Measurements from ENCODE around the gene NTF4. TPM values are rescaled to one million over a fixed set of nuclear protein-coding genes. Genes with fewer than 3 reads are reported as not detected.

NTF4 gene, protein sequence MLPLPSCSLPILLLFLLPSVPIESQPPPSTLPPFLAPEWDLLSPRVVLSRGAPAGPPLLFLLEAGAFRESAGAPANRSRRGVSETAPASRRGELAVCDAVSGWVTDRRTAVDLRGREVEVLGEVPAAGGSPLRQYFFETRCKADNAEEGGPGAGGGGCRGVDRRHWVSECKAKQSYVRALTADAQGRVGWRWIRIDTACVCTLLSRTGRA
- not detected in 2 replicates for total RNA-seq (2014; rRNA removed; shearing (Covaris generic))

DNA sequence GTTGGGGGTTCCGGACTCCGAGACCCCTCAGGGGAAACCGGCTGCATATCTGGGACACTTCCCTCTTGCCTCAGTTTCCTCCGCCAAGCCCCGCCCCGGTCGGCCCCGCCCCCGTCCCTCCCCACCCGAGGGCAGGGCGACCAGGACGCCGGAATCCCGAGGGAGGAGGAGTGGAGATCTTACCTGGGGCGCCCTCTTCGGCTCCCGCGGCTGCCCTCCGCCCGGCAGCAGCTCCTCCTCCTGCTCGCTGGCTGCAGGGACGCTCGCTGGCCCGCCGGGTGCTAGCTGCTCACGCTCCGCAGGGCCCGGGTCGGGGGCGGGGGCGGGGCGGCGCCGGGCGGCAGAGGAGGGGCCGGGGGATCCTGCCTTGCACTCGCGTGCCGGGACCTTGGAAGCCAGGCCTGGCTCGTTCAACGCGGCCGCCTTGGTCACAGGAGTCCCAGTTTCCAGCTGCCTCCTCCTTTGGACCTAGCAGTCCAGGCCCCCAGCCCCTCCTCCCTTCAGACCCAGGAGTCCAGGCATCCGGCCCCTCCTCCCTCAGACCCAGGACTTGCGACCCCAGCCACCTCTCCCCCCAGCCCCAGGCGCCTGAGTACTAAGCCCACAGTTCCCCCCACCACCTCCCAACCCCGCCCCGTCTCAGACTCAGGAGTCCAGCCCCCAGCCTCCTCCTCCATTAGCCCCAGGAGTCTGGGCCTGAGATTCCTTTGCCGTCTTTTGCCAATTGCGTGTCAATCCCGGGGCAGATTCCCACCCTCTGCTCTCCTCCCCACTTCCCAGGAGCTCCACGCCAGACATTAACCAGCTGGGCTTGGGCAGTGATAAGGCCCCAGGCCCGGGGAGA is at the start of gene NTF4:
Gene NTF4 (minus strand): TSS at position 51 of the 844 bp plus-strand sequence. CDS start 2,821 bp downstream, outside the sequence.
- no peak for DNase-seq (ENCODE audit: low spot score)

DNA sequence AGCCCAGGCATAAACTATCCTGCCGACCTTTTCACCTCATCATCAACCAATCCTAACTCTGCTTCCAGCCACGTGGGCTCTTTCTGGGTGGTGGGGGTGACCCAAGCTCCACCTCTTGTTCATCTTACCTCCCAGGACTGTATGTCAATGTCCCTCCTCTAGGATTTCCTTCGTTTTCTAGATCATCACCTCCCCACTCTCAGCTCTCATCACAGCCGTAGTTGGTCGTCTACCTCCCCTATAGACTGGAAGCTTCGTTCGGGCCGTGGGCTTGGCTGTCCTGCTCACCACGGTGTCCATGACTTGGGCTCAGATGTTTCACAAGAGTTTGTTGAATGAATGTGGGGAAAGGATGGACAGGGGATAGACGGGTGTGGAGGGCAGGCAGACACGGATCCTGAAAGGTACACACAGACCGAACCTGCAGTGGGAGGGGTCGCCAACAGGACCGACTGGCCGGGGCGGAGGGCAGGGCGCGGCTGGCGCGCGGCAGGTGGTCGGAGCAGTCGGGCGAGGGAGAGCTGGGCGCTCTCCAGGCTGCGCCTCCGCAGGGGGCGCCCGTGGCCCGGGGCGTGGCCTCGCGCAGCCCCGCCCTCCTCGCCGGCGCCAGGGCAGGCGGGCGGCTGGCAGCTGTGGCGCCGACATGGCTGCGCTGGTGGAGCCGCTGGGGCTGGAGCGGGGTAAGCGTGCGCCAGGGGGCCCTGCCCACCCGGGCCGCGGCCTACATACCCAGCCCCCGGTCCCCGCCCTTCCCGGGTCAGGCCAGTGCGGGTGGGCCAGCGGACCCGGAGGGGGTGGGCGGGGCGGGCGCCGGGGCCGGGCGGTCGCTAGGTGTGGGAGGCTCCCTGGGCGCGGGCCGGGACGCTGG is 49.4 kb upstream of the NTF4 start, which contains the start of gene LIN7B:
Gene LIN7B (plus strand): TSS at position 609 of the 868 bp plus-strand sequence. CDS start 35 bp downstream, at position 644.
- peak; percentile 29 for DNase-seq (ENCODE audit: low spot score)

DNA sequence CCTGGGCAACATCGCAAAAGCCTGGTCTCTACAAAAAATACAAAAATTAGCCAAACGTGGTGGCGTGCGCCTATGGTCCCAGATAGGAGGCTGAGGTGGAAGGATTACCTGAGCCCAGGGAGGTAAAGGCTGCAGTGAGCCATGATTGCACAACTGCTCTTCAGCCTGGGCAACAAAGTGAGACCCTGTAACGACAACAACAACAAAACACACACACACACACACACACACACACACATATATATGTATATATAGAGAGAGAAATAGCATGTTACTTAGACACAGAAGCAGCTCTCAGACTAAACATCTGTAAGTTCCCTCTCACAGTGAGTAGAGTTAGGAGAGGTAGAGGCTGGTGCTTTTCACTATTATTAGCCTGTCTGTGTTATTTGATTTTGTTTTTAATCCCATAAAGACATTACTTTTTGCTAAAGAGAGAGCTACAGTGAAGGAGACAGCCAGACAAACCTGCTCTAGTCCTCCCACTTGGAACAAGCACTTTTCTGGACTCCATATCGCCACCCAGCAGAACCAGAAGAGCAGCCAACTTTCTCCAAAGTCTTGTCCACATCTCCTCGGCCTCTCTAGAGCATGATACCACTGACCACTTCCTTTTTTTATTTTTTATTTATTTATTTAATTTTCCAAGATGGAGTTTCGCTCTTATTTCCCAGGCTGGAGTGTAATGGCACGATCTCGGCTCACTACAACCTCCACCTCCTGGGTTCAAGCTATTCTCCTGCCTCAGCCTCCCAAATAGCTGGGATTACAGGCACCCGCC is 46.8 kb upstream of the NTF4 start:
- no peak for DNase-seq (ENCODE audit: low spot score)

DNA sequence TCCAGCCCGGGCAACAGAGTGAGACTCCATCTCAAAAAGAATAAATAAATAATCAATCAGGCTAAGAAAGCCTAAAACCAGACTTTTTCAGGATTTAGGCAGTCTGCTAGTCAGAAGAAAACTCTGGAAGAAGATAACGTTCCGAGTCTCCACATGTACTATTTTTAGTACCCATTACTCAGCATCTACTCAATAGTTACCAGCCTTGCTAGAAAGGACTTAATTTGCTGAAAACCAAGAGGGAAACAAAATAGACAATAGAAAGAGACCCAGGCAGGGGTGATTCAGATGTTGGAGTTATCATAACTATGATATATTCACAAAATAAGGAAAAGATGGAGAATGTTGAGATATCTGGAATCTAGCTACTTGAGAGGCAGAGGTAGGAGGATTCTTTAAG is 45.9 kb upstream of the NTF4 start:
- no peak for DNase-seq (ENCODE audit: low spot score)

DNA sequence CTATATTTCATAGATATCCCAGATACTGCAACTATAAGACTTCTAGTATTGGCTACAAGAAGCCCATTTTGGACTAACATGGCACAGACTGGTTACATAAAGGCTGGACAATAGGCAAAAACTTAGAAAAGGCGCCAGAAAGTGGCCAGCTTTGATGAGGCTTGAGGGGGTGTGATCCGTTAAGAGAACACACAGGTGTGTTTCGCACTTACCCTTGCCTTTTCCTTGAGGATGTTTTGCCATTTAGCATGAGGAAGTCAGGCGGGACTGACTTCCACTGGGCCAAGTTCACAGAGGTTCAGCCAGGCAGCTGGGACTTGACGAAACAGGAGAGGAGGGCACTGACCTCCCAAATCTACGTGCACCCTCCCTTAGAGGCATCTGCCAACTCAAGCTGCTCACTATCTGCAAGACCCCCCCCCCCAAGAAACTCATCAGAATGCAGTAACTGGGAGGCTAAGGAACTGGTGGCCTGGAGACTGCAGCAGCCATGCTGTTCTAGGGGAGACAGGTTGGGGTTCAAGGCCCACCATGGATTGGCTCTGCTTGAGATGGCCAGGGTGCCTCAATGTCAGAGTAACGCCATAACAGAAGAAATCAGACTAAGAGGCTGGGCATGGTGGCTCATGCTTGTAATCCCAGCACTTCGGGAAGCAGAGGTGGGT is 45.1 kb upstream of the NTF4 start:
- no peak for DNase-seq (ENCODE audit: low spot score)

DNA sequence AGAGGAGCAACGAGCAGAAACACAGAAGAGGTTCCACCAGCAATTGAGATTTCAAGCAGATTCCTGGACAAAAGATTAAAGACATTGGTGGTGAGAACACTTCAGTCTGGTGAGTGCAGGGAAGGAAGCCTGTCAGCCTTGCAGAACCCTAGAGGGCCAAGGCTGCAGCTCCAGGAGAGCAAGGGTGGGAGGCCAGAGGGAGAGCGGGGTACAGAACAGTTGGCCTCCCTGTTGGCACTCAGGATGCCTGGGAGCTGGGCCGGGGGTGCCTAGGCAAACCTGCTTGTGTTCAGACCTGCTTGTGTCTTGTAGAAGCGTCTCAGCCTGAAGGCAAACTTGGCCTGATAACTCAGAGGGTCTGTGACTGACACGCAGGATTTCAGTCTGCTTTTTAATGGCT is 44.4 kb upstream of the NTF4 start:
- DNase-seq (ENCODE audit: low spot score) = no peak

DNA sequence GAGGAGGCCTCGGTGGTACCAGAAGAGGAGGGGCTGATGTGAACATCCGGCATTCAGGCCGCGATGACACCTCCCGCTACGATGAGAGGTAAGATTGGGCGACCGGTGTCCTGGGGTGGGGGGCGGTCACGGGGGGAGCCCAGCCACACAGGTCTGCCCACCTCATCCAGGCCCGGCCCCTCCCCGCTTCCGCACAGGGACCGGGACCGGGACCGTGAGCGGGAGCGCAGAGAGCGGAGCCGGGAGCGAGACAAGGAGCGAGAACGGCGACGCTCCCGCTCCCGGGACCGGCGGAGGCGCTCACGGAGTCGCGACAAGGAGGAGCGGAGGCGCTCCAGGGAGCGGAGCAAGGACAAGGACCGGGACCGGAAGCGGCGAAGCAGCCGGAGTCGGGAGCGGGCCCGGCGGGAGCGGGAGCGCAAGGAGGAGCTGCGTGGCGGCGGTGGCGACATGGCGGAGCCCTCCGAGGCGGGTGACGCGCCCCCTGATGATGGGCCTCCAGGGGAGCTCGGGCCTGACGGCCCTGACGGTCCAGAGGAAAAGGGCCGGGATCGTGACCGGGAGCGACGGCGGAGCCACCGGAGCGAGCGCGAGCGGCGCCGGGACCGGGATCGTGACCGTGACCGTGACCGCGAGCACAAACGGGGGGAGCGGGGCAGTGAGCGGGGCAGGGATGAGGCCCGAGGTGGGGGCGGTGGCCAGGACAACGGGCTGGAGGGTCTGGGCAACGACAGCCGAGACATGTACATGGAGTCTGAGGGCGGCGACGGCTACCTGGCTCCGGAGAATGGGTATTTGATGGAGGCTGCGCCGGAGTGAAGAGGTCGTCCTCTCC is 43.2 kb upstream of the NTF4 start:
- DNase-seq (ENCODE audit: low spot score) = no peak

DNA sequence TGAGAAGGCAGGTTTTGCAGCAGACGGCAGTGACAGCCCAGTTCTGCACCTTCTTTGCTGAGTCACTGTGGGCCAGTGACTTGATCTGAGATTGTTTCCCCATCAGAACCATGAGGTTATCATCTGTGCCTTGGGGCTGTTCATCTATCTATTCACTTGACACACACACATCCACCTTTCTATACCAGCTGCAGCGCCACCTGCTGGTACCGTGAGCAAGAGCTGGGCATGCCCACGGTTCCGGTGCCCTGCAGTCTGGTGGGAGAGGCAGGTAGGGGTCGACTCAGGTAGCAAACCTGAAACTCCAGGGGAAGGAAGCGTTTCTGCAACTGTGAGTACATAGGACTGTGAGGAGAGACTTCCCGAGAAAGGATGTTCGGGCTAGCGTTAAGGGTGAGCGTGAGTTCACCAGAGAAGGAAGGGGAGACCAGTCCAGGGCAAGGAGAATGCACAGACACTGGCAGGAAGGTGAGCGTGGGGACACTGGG is 42.1 kb upstream of the NTF4 start:
- peak; percentile 38 for DNase-seq (ENCODE audit: low spot score)

DNA sequence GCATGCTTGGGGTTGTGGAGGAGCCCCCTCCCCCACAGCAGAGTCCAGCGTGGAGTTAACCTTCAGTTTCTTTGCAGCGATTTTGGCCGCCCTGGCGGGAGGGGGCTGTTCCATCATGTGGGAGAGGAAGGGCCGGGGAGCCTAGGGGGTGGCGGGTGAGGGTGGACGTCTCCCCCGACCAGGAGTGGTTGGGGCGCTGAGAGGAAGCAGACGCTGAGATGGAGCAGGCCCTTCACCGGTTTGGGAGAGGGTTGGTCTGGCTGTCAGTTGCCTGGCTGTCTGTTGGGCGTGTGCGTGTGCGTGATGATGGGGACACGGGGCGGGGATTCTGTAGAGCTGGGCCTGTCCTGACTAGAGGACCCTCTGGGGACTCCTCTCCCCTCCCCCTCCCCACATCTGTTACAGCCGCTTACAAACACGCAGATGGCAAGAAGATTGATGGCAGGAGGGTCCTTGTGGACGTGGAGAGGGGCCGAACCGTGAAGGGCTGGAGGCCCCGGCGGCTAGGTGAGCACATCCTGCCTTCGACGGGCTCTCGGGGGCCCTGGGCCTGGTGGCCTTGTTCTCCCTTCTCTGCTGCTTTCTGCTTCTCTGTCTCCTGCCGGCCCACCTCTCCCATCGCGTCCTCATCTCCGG is 39.7 kb upstream of the NTF4 start:
- no peak for DNase-seq (ENCODE audit: low spot score)

DNA sequence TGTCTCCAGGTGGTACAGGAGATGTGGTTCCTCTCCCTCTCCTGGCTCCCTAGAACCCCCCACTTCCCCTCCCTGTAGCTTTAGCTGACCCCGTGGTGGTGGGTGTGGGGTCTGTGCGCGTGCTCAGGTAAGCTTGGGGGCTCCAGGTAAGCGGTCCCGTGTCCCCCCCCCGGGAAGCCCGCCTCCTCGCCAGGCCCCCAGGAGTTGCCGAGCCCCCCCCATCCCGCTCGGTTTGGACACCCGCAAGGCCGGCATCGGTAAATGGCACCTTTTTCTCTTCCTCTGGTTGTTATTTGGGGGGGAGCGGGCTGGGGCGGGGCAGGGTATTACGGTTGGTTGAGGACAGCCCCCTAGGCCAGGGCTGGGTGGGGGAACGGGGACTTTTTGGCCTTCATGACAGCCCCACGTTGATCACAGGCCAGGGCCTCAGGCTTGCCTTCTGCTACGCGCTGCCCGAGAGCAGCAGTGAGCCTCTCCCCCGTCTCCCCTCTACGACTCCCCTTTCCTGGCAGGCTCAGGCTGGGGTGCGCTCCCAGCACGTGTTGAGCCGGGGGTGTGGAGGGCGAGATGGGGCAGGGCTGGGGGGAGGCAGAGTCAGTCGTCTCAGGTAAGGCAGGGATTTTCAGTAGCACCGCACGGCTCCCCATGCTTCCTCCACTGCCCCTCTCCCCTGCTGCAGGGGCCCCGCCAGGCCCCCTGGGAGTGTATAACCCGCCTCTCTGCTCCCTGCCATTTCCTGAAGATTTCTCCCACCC is 38.9 kb upstream of the NTF4 start:
- no peak for DNase-seq (ENCODE audit: low spot score)

DNA sequence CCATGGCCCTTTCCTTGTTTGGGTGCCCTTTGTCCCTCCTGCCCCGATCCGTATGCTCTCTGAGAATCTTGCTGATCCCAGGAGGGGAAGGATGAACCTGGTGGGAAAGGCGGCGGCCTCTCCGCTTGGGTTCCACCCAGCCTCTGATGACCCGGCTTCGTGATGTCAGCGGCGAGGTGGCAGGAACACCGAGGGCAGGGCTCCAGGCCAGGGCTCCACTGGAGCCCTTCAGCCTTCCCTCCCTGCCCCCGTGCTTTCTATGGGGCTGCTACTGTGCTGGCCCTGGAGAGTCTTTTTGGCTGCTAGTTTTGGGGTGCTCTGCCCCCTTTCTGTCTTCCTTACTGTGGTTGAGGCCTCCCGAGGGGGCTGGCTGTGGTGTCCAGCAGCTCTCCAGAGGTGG is 37.7 kb upstream of the NTF4 start:
- DNase-seq (ENCODE audit: low spot score) = no peak

DNA sequence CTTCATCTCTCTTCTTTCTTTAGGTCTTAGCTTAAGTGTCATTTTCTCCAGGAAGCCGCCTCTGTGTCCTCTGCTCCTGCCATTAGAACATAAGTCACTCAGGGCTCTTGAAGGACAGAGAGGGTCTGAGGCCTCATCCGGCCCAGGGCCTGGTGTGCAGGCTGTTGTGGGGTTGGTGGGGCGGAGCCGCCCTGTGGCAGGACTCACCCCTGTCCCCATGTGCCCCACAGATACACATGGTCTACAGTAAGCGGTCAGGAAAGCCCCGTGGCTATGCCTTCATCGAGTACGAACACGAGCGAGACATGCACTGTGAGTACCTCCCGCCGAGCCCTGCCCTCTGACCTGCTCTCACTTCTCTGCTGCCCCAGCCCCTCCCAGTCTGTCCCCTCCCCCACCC is 36.5 kb upstream of the NTF4 start:
- DNase-seq (ENCODE audit: low spot score) = no peak

DNA sequence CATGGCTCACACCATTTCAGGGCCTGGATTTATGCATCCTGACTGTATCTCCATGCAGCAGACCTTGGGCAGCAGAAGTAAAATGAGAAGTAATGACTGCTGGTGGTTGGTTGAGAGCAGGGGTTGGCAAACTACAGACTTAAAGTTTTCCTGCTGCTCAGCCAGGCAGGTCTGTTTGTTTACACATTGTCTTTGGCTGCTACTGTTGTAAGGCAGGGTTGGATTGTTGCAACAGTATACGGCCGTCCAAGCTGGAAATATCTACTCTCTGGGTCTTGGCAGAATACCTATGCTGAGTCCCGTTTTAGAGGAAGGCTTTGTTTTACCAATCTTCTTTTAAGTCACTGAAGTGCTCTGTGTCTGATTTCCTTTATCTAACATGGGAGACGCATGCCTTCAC is 34.2 kb upstream of the NTF4 start:
- DNase-seq (ENCODE audit: low spot score) = no peak

DNA sequence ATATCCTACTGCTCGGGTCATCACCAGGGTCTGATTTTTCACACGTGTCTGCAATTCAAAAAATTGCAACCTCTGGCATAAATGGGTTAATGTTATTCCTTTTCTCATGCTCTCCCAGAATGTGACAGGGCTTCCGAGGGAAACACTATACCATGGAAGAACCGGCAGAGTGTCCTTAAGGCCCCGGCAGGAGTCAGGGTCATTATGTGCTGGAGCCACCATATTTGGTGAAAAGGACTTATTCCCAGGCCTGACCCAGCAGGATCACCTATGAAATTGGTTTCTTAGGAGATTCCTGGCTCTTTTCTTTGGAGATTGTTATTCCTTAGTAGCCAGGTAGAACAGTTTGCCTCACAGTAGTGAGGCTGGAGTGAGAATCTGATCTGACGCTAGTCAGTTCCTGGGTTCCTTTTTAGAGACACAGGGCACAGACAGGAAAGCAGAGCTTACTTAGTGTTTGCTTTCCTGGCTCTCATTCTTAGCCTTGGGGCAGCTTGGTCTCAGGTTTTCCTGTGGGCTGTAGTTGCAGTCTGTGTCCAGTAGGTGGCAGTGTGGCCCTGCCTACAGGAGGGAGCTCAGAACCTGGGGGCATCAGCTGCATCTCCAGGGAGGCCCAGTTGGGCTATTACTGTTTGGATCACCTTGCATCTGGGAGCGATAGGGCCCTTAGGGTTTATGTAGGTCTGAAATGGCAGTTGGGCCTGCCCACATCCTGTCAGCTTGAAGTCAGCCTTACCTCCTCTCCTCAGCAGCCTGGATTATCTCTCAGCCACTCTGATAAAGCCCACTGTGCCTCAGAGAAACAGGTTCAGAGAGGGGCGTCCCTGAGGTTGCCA is 33.1 kb upstream of the NTF4 start:
- peak; percentile 50 for DNase-seq (ENCODE audit: low spot score)

DNA sequence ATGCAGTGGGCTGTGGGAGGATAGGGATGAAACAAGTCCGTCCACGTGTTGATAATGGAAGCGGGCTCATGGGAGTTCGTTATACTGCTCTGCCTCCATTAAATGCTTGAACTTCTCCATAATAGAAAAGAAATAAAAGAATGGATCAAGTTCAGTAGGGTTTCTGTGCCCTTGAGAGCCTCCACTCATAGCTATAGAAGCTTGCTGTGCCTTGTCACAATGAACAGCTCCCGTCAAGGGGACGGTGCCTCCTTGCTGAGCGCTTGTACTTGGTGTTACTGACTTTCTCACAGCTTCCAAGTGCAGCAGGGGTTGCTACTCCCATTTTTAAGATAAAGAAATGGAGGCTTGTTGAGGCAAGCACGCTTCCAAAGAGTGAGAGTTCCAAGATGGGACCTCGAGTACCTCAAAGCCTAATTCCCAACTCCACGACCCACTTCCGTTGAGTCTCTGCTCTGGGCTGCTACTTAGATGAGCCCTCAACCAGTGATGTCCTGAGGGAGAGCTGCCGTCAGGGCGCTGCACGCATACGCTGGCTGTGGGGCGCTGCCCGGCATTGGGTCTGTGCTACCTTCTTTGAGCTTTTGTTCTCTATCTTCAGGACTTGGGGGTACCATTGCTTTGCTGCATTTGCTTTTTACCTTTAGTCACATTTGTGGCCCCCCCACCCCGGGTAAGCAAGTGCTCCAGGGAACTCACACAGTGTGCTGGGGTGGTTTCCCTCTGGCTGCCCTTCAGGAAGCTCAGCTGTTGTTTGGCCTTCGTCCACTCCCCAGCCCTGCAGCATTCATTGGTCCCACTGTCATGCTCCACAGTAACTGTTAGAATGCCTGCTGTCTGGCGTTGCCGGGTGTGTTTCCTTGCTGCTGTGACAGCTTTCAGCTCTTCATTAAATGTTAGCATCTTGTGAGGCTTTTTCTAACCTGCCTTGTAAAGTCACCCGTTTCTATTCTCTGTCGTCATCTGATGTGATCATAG is 30.2 kb upstream of the NTF4 start:
- no peak for DNase-seq (ENCODE audit: low spot score)

DNA sequence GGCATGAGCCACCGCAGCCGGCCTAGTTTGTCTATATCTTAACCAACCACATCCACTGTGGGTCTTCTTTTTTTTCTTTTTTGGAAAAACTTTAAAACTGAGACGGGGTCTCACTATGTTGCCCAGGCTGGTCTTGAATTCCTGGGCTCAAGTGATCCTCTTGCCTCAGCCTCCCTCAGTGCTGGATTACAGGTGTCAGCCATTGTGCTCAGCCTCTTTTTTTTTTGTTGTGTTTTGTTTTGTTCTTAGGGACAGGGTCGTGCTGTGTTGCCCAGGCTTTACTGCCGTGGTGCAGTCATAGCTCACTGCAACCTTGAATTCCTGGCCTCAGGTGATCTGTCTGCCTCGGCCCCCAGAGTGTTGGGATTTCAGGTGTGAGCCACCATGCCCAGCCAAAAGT is 28.1 kb upstream of the NTF4 start:
- DNase-seq (ENCODE audit: low spot score) = no peak

Measured in A172 (cell line).